Chondrocyte (in vitro differentiated cells): Measurements from ENCODE around the gene DRAXIN. TPM values are rescaled to one million over a fixed set of nuclear protein-coding genes. Genes with fewer than 3 reads are reported as not detected.
A peak's percentile ranks its signal among the peaks of the same experiment; 100 is the strongest.

ENCODE experiments used
- DNase-seq: peaks from one replicate; pipeline ENCODE4 v3.0.0; 2021; ENCODE audit warnings: mixed read lengths, low spot score
- H3K27ac Mint-ChIP-seq: one replicate; pipeline ENCODE4 v1.8.0; 2021; ENCODE audit warnings: mild to moderate bottlenecking, moderate library complexity, mixed read lengths; ENCODE audit not compliant: unreplicated experiment
- H3K27me3 Mint-ChIP-seq: 2 replicates; pipeline ENCODE4 v1.8.0; 2021; ENCODE audit warnings: low read depth, mixed read lengths
- H3K36me3 Mint-ChIP-seq: 2 replicates; pipeline ENCODE4 v1.8.0; 2021; ENCODE audit warnings: low read depth, mixed read lengths
- H3K4me1 Mint-ChIP-seq: 2 replicates; pipeline ENCODE4 v1.8.0; 2021; ENCODE audit warnings: low read depth, mild to moderate bottlenecking, mixed read lengths
- H3K4me3 Mint-ChIP-seq: one replicate; pipeline ENCODE4 v1.8.0; 2021; ENCODE audit warnings: mild to moderate bottlenecking, moderate library complexity, mixed read lengths; ENCODE audit not compliant: unreplicated experiment
- H3K9me3 Mint-ChIP-seq: 2 replicates; pipeline ENCODE4 v1.8.0; 2021; ENCODE audit warnings: low read depth, mixed read lengths
- total RNA-seq: library from RNA; stranded (reverse); gene quantifications from 3 replicates; pipeline ENCODE4 v1.2.1, GENCODE V29; 2021
- TF ChIP-seq, protein P1 (sequence below): fragments of 200-600 bp; sonication (generic); IDR thresholded peaks from 2 replicates; pipeline ENCODE4 v1.5.0; 2021; ENCODE audit warnings: antibody characterized with exemption, mild to moderate bottlenecking, moderate library complexity

The DRAXIN gene
- total RNA-seq, 1 donor from 2014 or later, result 0.17 TPM

GRCh38 chr1:11652203-11652780, 39.2 kb upstream of the DRAXIN start:
- TF ChIP-seq, protein P1, sequence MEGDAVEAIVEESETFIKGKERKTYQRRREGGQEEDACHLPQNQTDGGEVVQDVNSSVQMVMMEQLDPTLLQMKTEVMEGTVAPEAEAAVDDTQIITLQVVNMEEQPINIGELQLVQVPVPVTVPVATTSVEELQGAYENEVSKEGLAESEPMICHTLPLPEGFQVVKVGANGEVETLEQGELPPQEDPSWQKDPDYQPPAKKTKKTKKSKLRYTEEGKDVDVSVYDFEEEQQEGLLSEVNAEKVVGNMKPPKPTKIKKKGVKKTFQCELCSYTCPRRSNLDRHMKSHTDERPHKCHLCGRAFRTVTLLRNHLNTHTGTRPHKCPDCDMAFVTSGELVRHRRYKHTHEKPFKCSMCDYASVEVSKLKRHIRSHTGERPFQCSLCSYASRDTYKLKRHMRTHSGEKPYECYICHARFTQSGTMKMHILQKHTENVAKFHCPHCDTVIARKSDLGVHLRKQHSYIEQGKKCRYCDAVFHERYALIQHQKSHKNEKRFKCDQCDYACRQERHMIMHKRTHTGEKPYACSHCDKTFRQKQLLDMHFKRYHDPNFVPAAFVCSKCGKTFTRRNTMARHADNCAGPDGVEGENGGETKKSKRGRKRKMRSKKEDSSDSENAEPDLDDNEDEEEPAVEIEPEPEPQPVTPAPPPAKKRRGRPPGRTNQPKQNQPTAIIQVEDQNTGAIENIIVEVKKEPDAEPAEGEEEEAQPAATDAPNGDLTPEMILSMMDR, result no peak
- peaks cover 1% of the 10 kb centered on the region for H3K36me3 Mint-ChIP-seq
- H3K4me3 Mint-ChIP-seq, result no peak overlapping the region
- peaks cover 14% of the 10 kb centered on the region for H3K4me1 Mint-ChIP-seq
- H3K27me3 Mint-ChIP-seq, result peaks cover 8% of the 10 kb centered on the region
- DNase-seq, result no peak
- no peak overlapping the region for H3K27ac Mint-ChIP-seq
- no peaks in the 10 kb centered on the region for H3K9me3 Mint-ChIP-seq

DNA sequence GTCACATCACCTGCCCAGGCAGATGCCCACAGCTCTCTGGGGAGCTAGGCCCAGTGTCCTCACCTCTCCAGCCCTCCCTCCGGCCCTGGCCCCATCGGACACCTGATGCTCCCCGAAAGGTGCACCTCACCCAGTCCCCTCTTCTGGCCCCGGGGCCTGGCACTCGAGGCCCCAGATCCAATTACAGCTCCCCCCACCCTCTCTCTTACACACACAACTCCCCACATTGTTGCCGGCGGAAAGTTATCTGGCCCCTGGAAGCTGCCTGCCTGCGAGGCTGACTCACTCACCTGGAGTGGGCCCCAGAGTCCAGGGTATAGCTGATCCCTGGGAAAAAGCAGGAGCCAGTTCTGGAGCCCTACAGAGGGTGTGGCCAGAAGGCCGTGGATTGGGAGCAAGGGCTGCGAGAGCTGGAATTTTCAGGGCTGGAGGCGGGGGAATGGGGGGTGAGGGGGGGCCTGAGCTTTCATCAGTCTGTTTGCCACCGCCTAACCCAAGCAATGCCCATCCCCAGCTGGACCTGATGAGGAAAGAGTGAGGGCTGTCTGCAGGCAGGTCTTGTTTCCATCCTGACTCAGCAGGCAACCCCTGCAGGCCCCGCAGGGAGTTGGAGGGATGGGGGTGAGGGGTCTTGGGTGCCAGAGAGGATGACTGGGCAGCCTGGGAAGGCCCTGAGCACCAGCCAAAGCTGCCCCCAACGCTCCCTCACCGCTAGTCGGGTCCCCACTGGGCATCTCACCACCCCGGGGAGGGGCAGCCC, 38.2 kb upstream of the DRAXIN start:
- peaks cover 8% of the 10 kb centered on the region for H3K27me3 Mint-ChIP-seq
- no peak overlapping the region for H3K27ac Mint-ChIP-seq
- peaks cover 11% of the 10 kb centered on the region for H3K4me1 Mint-ChIP-seq
- TF ChIP-seq, protein P1, result no peak
- no peak for DNase-seq
- no peaks in the 10 kb centered on the region for H3K9me3 Mint-ChIP-seq
- H3K36me3 Mint-ChIP-seq, result peaks cover 4% of the 10 kb centered on the region
- H3K4me3 Mint-ChIP-seq, result no peak overlapping the region

- H3K4me1 Mint-ChIP-seq, result peaks cover 10% of the 10 kb centered on the region
- TF ChIP-seq, protein P1, result no peak
- DNase-seq, result no peak
- peak overlapping the region; percentile 54 for H3K4me3 Mint-ChIP-seq
- no peak overlapping the region for H3K27ac Mint-ChIP-seq
- no peaks in the 10 kb centered on the region for H3K9me3 Mint-ChIP-seq
- H3K27me3 Mint-ChIP-seq, result peaks cover 8% of the 10 kb centered on the region
- H3K36me3 Mint-ChIP-seq, result peaks cover 4% of the 10 kb centered on the region
These were observed 37.7 kb upstream of the DRAXIN start for GRCh38 chr1:11653861-11654136.

- H3K27ac Mint-ChIP-seq, result no peak within 1 kb of the TSS
- no peaks in the 10 kb centered on the region for H3K9me3 Mint-ChIP-seq
- H3K27me3 Mint-ChIP-seq, result peaks cover 8% of the 10 kb centered on the region
- peaks cover 4% of the 10 kb centered on the region for H3K36me3 Mint-ChIP-seq
- DNase-seq, result no peak
- peaks cover 10% of the 10 kb centered on the region for H3K4me1 Mint-ChIP-seq
- TF ChIP-seq, protein P1, result no peak
- H3K4me3 Mint-ChIP-seq, result peak within 1 kb of the TSS; percentile 66
These were observed 37.2 kb upstream of the DRAXIN start, which contains the start of the genes FBXO2 and FBXO44 for GRCh38 chr1:11654137-11654938. Gene FBXO2, minus strand, starts transcription at chr1:11654429. Its CDS starts 89 bp downstream, at chr1:11654340. Gene FBXO44, plus strand, starts transcription at chr1:11654877. Its CDS starts 959 bp downstream, at chr1:11655836.
